HepG2 (cell line): ENCODE data around the gene SRCIN1. TPM values are rescaled to one million over a fixed set of nuclear protein-coding genes. Genes with fewer than 3 reads are reported as not detected.

Experiments used
- AKAP8 ChIP-seq: sonication (generic); formaldehyde crosslinking; IDR thresholded peaks from 2 replicates; pipeline ENCODE4 v1.5.1; 2020; ENCODE audit warnings: mild to moderate bottlenecking, missing genetic modification reagents
- ARID5B ChIP-seq: IDR thresholded peaks from 2 replicates; pipeline ENCODE4 v1.4.0; 2020; ENCODE audit warnings: mild to moderate bottlenecking, missing genetic modification reagents
- CBX1 ChIP-seq: IDR thresholded peaks from one replicate; pipeline ENCODE4 v1.6.1; 2016; ENCODE audit warnings: antibody characterized with exemption, low read depth
- HMG20B ChIP-seq: conservative IDR thresholded peaks from 2 replicates; pipeline ENCODE4 v1.6.1; 2016; ENCODE audit warnings: missing genetic modification reagents, missing compliant biosample characterization
- IKZF4 ChIP-seq: sonication (generic); formaldehyde crosslinking; IDR thresholded peaks from 2 replicates; pipeline ENCODE4 v1.5.1; 2020; ENCODE audit warnings: borderline replicate concordance, mild to moderate bottlenecking, low read depth, missing genetic modification reagents; ENCODE audit errors: not compliant biosample characterization
- IKZF5 ChIP-seq: IDR thresholded peaks from 2 replicates; pipeline ENCODE4 v1.6.1; 2018; ENCODE audit warnings: missing genetic modification reagents, mild to moderate bottlenecking, missing compliant biosample characterization
- IRX3 ChIP-seq: sonication (generic); formaldehyde crosslinking; IDR thresholded peaks from 2 replicates; pipeline ENCODE4 v1.8.1; 2023; ENCODE audit warnings: mild to moderate bottlenecking, low read depth, missing genetic modification reagents, borderline replicate concordance
- KDM2A ChIP-seq: sonication (generic); formaldehyde crosslinking; IDR thresholded peaks from 2 replicates; pipeline ENCODE4 v1.4.0; 2020; ENCODE audit warnings: low read depth, missing genetic modification reagents, borderline replicate concordance
- KDM3A ChIP-seq: IDR thresholded peaks from 2 replicates; pipeline ENCODE4 v1.6.1; 2018; ENCODE audit warnings: low read depth, missing compliant biosample characterization
- MAFF ChIP-seq: IDR thresholded peaks from 2 replicates; pipeline ENCODE4 v1.6.1; 2011; ENCODE audit warnings: low read depth, low read length, improper control_type of control experiment
- POLR2A ChIP-seq, 2 experiments: IDR thresholded peaks; 2 replicates each; pipeline ENCODE4 v1.6.1; 2011; ENCODE audit warnings: low read depth in 2 of 2, low read length in 2 of 2, mild to moderate bottlenecking in 1 of 2, moderate library complexity in 1 of 2; ENCODE audit not compliant: insufficient read depth in 1 of 2
- RBM22 ChIP-seq: fragments of 200-400 bp; formaldehyde crosslinking; optimal IDR thresholded peaks from 2 replicates; pipeline ENCODE3; 2017; ENCODE audit warnings: mild to moderate bottlenecking, low read length, moderate library complexity
- STAT5B ChIP-seq: sonication (generic); formaldehyde crosslinking; IDR thresholded peaks from 2 replicates; pipeline ENCODE4 v1.4.0; 2020; ENCODE audit warnings: missing genetic modification reagents
- XRCC5 ChIP-seq: fragments of 200-400 bp; formaldehyde crosslinking; optimal IDR thresholded peaks from 2 replicates; pipeline ENCODE3; 2017; ENCODE audit warnings: mild to moderate bottlenecking, low read length
- ZBTB38 ChIP-seq: sonication (generic); formaldehyde crosslinking; IDR thresholded peaks from 2 replicates; pipeline ENCODE4 v1.5.1; 2020; ENCODE audit warnings: mild to moderate bottlenecking, missing genetic modification reagents
- ZBTB43 ChIP-seq: sonication (generic); formaldehyde crosslinking; conservative IDR thresholded peaks from 2 replicates; pipeline ENCODE4 v1.4.0; 2020; ENCODE audit warnings: missing genetic modification reagents
- ZNF326 ChIP-seq: sonication (generic); formaldehyde crosslinking; IDR thresholded peaks from 2 replicates; pipeline ENCODE4 v1.4.0; 2020; ENCODE audit warnings: missing genetic modification reagents, borderline replicate concordance
- ZNF333 ChIP-seq: sonication (generic); formaldehyde crosslinking; IDR thresholded peaks from 2 replicates; pipeline ENCODE4 v1.4.0; 2020; ENCODE audit warnings: mild to moderate bottlenecking, missing genetic modification reagents, borderline replicate concordance
- ZNF574 ChIP-seq: sonication (generic); formaldehyde crosslinking; IDR thresholded peaks from 2 replicates; pipeline ENCODE4 v1.4.0; 2020; ENCODE audit warnings: missing genetic modification reagents
- ZNF589 ChIP-seq: sonication (generic); formaldehyde crosslinking; conservative IDR thresholded peaks from 2 replicates; pipeline ENCODE4 v1.8.0; 2022; ENCODE audit warnings: mild to moderate bottlenecking, moderate library complexity, missing genetic modification reagents
- ZNF788 ChIP-seq: sonication (generic); formaldehyde crosslinking; IDR thresholded peaks from 2 replicates; pipeline ENCODE4 v1.5.0; 2020; ENCODE audit warnings: mild to moderate bottlenecking, missing genetic modification reagents, borderline replicate concordance
- ZSCAN25 ChIP-seq: sonication (generic); formaldehyde crosslinking; IDR thresholded peaks from 2 replicates; pipeline ENCODE4 v1.8.0; 2022; ENCODE audit warnings: mild to moderate bottlenecking, missing genetic modification reagents
- polyA plus RNA-seq, 8 experiments: library from polyadenylated mRNA; depleted of rRNA in 3 of 8; stranded (reverse) in 7 of 8; unstranded in 1 of 8; fragments of >200 nt; fragmentation: Illumina TruSeq in 4 of 8; extraction: Trizol in 4 of 8; gene quantifications; 2 replicates each; pipeline versions ENCODE4 v1.2.1 to v1.2.3, GENCODE V29; 2011 to 2016; ENCODE audit warnings: low read depth in 4 of 8, missing spikeins in 1 of 8, mixed read lengths in 1 of 8; ENCODE audit not compliant: insufficient read depth in 1 of 8
- total RNA-seq, 5 experiments: library from RNA; depleted of rRNA; stranded (reverse); fragments of >200 nt; fragmentation: Illumina TruSeq; extraction: Trizol; gene quantifications; 2 replicates each; pipeline ENCODE4 v1.2.3, GENCODE V29; 2016; ENCODE audit warnings: low read depth in 1 of 5

Gene SRCIN1
- total and polyA plus RNA-seq, 2 of the 13 experiments (the other 11 are each of a cell fraction or from before 2014, with no cell fraction given) = 1.2 to 9.6 TPM

GRCh38 chr17:38598536-38598935 is 7.2 kb downstream of the SRCIN1 start (continued):
- TF ChIP-seq XRCC5 (peak; percentile 94), IKZF5 (CRISPR knock-in tag) (0 out of 2 replicates have a peak, but pooled peaks have one; percentile 34), HMG20B (CRISPR knock-in tag) (no peak), MAFF (no peak), ARID5B (CRISPR knock-in tag) (0 out of 2 replicates have a peak, but pooled peaks have one; percentile 14), ZBTB38 (CRISPR knock-in tag) (no peak), ZNF333 (no peak), IRX3 (no peak), ZNF788 (CRISPR knock-in tag) (no peak), POLR2A (IDR thresholded peaks at IDR 0.05; ENCODE audit: insufficient read depth in 1 of 2, low read depth in 2 of 2, low read length in 2 of 2) (peak in 1 of 2 experiments; percentile 26; a peak in 1 of 4 replicates), ZNF574 (CRISPR knock-in tag) (0 out of 2 replicates have a peak, but pooled peaks have one; percentile 13), RBM22 (peak; percentile 77), ZNF326 (CRISPR knock-in tag) (peak; percentile 80), ZSCAN25 (no peak), CBX1 (no peak), STAT5B (CRISPR knock-in tag) (0 out of 2 replicates have a peak, but pooled peaks have one; percentile 38), ZBTB43 (peak; percentile 64; the same call in 1 of the 2 replicates), AKAP8 (CRISPR knock-in tag) (peak; percentile 56), KDM2A (CRISPR knock-in tag) (peak; percentile 44; the same call in 1 of the 2 replicates), ZNF589 (CRISPR knock-in tag) (no peak), KDM3A (0 out of 2 replicates have a peak, but pooled peaks have one; percentile 35), IKZF4 (CRISPR knock-in tag) (no peak)
